ENCODE measurements around the gene GRIK4.

DNA sequence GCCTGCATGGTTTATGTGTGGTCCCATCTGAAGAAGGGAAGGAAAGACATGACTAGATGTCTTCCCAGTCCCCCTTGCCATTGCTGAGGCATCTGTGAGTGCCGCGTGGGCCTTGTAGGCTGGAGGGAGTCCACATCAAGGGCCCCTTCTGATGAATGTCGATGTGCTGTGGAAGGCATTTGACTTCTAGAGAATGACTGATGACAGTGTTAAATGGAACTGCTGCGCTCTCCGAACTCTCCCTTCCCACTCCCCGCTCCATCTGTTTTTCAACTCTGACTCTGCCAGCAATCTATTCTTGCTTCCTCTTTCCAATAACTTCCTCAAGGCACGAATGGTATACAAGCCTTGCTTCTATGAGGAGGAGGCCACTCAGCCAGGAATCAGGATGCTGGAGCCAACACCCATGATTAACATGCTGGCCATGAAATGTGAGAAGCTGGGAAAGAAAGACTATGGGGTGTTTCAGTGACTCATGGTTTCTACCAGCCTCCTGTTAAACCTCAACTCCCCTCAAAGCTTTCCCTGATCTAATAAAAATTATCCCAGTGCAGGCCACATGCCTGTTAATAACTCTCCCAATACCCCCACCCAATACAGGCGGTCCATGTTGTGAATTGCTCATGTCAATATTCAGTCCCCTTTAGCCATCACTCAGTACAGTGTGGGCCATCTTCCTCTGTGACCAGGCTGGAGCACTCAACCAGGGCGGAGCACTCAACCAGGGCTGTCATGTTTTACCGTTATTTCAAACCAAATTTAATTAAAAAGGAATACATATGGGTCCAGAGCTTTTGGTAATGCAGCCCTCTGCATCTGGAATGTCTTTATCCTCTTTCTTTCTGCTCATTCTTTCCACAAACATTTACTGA lies 466.0 kb downstream of the GRIK4 start:
- TF ChIP-seq GATAD2B (IDR thresholded peaks at IDR 0.05; ENCODE audit: borderline replicate concordance) (no peak), KAT8 (IDR thresholded peaks at IDR 0.05; ENCODE audit: low read depth) (no peak), ZNF407 (IDR thresholded peaks at IDR 0.05; ENCODE audit: low read depth) (no peak), POLR2AphosphoS5 (IDR thresholded peaks at IDR 0.05; ENCODE audit: control insufficient read depth, insufficient read depth, low read depth, low read length) (no peak), NCOA1 (IDR thresholded peaks at IDR 0.05; ENCODE audit: low read depth) (no peak), MEF2A (IDR thresholded peaks at IDR 0.05; ENCODE audit: control insufficient read depth, low read depth, low read length) (no peak), HMGXB4 (CRISPR knock-in tag; IDR thresholded peaks at IDR 0.05) (no peak), SRSF9 (IDR thresholded peaks at IDR 0.05; ENCODE audit: borderline replicate concordance, low read depth, low read length) (no peak), CBX8 (IDR thresholded peaks at IDR 0.05; ENCODE audit: borderline replicate concordance, extremely low read depth, low read depth, low read length, poor library complexity, severe bottlenecking) (no peak), CTCF (IDR thresholded peaks at IDR 0.05 in 2 of 3, conservative IDR thresholded peaks at IDR 0.05 in 1 of 3; ENCODE audit: insufficient read depth in 2 of 3, low read depth in 1 of 3, low read length in 3 of 3) (no peak), ZZZ3 (IDR thresholded peaks at IDR 0.05) (no peak), CBX5 (IDR thresholded peaks at IDR 0.05; ENCODE audit: borderline replicate concordance, low read depth) (no peak), BHLHE40 (IDR thresholded peaks at IDR 0.05; ENCODE audit: low read length) (no peak)
- TF ChIP-seq, protein P1, sequence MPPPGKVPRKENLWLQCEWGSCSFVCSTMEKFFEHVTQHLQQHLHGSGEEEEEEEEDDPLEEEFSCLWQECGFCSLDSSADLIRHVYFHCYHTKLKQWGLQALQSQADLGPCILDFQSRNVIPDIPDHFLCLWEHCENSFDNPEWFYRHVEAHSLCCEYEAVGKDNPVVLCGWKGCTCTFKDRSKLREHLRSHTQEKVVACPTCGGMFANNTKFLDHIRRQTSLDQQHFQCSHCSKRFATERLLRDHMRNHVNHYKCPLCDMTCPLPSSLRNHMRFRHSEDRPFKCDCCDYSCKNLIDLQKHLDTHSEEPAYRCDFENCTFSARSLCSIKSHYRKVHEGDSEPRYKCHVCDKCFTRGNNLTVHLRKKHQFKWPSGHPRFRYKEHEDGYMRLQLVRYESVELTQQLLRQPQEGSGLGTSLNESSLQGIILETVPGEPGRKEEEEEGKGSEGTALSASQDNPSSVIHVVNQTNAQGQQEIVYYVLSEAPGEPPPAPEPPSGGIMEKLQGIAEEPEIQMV (tag; conservative IDR thresholded peaks at IDR 0.05; ENCODE audit: low read depth): no peak

All from K562 (cell line).